ENCODE measurements around the gene SEC63.
"Not testable (repeated sequence)": the region's sequence is repeated elsewhere in the genome, so short reads cannot be mapped to it uniquely, and the experiment has no call there.

Gene SEC63

GRCh38 chr6:107957308-107957908, 600 bp downstream of the SEC63 start:
- DNase-seq (ENCODE audit: low read depth): peak; percentile 38
- H3K4me3 ChIP-seq (ENCODE audit: low read depth, low read length): peak overlapping the region; percentile 86
- TF ChIP-seq CTCF (IDR thresholded peaks at IDR 0.05; ENCODE audit: low read depth, low read length, missing control alignments): no peak

GRCh38 chr6:107956586-107957307, 1.3 kb downstream of the SEC63 start:
- no peak for DNase-seq (ENCODE audit: low read depth)
- TF ChIP-seq CTCF (IDR thresholded peaks at IDR 0.05; ENCODE audit: low read depth, low read length, missing control alignments): no peak
- H3K4me3 ChIP-seq (ENCODE audit: low read depth, low read length): peak overlapping the region; percentile 86

- no peak for DNase-seq (ENCODE audit: low read depth)
- no peak for TF ChIP-seq CTCF (IDR thresholded peaks at IDR 0.05; ENCODE audit: low read depth, low read length, missing control alignments)
These were observed 1.8 kb downstream of the SEC63 start for GRCh38 chr6:107956181-107956580.

GRCh38 chr6:107953858-107954414, 4.1 kb downstream of the SEC63 start:
- not testable (repeated sequence) for DNase-seq (ENCODE audit: low read depth); H3K4me3 ChIP-seq (ENCODE audit: low read depth, low read length)

More at GRCh38 chr6:107956181-107956580, 1.8 kb downstream of the SEC63 start:
- H3K4me3 ChIP-seq (ENCODE audit: low read depth, low read length): peak overlapping the region; percentile 86

GRCh38 chr6:107943626-107944439, 14.2 kb downstream of the SEC63 start:
- TF ChIP-seq CTCF (IDR thresholded peaks at IDR 0.05; ENCODE audit: low read depth, low read length, missing control alignments): no peak
- H3K4me3 ChIP-seq (ENCODE audit: low read depth, low read length): no peak overlapping the region
- DNase-seq (ENCODE audit: low read depth): no peak

- no peak overlapping the region for H3K4me3 ChIP-seq (ENCODE audit: low read depth, low read length)
- DNase-seq (ENCODE audit: low read depth): no peak
- TF ChIP-seq CTCF (IDR thresholded peaks at IDR 0.05; ENCODE audit: low read depth, low read length, missing control alignments): no peak
These were observed 15.9 kb downstream of the SEC63 start for GRCh38 chr6:107942142-107942541.

GRCh38 chr6:107941627-107942026, 16.4 kb downstream of the SEC63 start:
- DNase-seq (ENCODE audit: low read depth): no peak
- H3K4me3 ChIP-seq (ENCODE audit: low read depth, low read length): no peak overlapping the region
- TF ChIP-seq CTCF (IDR thresholded peaks at IDR 0.05; ENCODE audit: low read depth, low read length, missing control alignments): no peak
